Endometrium (tissue), 2 donors: ENCODE data around the gene PSMD1.

Experiments
- FAIRE-seq: peaks from 2 replicates; lab custom pipeline; 2012; peaks lifted over from hg19 to GRCh38; lab: Jason Lieb, UNC
- donor health status: control.
- donor health status: control.

Gene PSMD1

GRCh38 chr2:231211486-231211885 is 154.8 kb downstream of the PSMD1 start:
- FAIRE-seq = no peak

DNA sequence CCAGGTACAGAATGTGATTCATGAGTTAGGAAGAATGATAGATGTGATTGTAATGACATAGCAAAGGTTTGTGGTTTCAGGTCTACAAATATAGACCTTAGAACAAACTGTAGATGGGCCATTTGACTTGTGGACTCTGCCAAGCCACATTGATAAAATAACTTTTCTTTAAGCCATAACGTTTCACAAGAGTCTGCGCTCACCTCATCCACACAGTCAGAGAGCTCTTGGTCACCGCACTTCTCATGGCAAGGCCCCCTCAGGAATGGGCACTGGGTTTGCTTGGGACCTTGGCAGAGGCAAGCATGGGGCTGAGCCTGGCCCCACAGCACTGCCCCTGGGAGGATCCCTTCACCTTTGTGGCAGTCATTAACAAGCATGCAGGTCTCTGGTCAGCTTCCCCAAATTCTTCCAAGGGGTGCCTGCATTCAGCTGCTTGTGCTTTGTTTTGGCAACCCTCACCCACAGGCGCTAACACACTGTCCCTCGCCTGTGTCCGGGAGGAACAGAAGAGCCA is 155.7 kb downstream of the PSMD1 start:
- no peak for FAIRE-seq

GRCh38 chr2:231213931-231214642 is 157.4 kb downstream of the PSMD1 start:
- FAIRE-seq = no peak

- FAIRE-seq = no peak
Observed at GRCh38 chr2:231218366-231218765, 161.7 kb downstream of the PSMD1 start.

DNA sequence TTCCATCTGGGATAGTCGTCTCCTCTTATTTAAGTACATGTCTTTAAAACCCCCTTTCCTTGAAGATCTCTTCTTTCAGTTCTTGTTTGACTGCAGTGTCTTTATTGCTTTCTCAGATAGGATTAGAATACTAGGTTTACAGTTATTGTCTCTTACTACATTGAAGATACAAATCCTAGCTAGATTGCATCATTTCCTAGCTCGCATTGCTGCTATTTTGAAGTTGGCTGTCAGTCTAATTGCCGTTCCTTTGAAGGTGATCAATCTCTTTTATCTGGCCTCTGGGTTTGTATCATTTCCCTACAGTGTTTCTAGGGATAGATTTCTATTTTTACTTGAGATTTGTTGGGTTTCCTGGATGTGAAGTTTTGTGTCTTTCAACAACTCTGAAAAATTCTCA is 162.6 kb downstream of the PSMD1 start:
- FAIRE-seq = no peak

- no peak for FAIRE-seq
Observed at GRCh38 chr2:231221761-231222160, 165.1 kb downstream of the PSMD1 start.
